Measurements from ENCODE around the gene CBARP.
"Not testable (repeated sequence)": the region's sequence is repeated elsewhere in the genome, so short reads cannot be mapped to it uniquely, and the experiment has no call there.

Gene CBARP

GRCh38 chr19:1205114-1206099 is 32.4 kb downstream of the CBARP start, which contains the start of gene STK11:
STK11 (plus strand) TSS chr19:1205778; CDS start chr19:1206914, 1,136 bp downstream.
- DNase-seq: peak; percentile 81

DNA sequence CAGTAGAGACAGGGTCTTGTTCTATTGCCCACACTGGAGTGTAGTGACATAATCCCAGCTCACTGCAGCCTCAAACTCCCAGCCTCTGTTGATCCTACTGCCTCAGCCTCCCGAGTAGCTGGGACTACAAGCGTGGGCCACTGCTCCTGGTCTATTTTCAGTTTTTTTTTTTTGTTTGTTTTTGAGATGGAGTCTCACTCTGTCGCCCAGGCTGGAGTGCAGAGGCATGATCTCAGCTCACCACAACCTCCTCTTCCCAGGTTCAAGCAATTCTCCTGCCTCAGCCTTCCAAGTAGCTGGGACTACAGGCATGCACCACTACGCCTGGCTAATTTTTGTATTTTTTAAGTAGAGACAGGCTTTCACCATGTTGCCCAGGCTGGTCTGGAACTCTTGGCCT is 37.2 kb downstream of the CBARP start:
- DNase-seq: not testable (repeated sequence)

- DNase-seq: no peak
These were observed 38.3 kb downstream of the CBARP start for GRCh38 chr19:1199531-1199930.

DNA sequence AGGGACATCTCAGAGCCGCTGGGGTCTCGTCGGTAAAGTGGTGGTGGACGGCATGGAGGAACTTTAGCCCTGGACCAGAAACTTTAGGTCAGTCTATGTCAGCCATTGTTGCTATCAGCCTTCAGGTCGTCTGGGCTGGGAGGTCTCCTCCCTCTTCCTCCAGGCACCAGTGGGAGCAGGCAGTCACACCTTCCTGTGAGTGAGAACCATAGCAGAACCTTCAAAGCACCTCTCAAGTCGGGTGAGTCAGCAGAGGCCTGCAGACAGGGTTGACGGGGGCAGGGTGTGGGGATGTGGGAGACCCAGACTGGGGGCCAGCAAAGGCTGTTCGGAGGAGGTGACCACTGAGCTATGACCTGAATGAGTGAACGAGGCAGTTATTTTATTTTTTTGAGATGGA is 48.4 kb downstream of the CBARP start:
- DNase-seq: no peak

DNA sequence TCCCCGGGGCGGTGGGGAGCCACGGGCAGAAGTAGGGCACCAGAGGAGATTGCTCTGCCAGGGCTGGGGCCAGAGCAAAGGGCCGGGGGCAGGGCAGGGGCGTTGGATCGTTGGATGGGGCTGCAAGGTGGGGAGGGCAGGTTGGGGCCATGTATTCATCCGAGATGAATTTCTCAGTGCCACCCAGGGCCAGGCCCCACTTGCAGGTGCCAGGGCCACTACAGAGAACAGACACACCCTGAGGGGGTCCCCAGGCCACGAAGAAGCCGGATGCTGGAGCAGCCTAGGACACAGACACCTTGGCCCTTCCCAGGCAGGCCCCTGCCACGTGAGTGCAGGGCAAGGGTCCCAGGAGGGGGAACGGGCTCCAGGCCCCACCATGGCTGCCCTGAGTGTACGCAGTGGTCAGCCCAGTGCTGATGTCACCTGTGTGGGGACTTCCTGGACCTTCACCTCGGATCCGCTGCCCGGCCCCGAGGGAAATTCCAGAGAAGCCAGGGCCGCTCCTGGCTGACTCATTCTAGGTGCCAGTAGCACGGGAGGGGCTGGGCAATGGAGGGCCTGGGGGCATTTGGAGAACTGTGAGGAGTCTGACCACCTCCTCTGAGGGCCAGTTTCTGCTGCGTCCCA is 54.1 kb downstream of the CBARP start:
- DNase-seq: no peak

DNA sequence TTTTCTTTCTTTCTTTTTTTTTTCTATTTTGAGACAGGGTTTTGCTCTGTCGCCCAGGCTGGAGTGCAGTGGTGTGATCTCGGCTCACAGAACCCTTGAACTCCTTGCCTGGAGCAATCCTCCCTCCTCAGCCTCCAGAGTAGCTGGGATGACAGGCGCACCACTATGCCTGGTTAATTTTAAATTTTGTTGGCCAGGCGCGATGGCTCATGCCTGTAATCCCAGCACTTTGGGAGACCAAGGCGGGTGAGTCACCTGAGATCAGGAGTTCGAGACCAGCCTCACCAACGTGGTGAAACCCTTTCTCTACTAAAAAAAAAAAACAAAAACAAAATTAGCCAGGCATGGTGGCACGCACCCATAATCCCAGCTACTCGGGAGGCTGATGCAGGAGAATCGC is 55.1 kb downstream of the CBARP start:
- DNase-seq: no peak

GRCh38 chr19:1182068-1182467 is 55.7 kb downstream of the CBARP start:
- no peak for DNase-seq

GRCh38 chr19:1181606-1182005 is 56.2 kb downstream of the CBARP start:
- DNase-seq: no peak

Data from NCI-H1436 treated with DMSO at 0.1 percent for 48 hours (cell line).